ENCODE measurements around the gene CHAF1A.

Gene CHAF1A

GRCh38 chr19:4441994-4442818 is 39.8 kb downstream of the CHAF1A start:
- H3K4me1 ChIP-seq (ENCODE audit: control insufficient read depth, insufficient read depth, low read length), result no peaks in the 10 kb centered on the region
- H3K9me3 ChIP-seq (ENCODE audit: control insufficient read depth, insufficient read depth, low read length), result no peaks in the 10 kb centered on the region
- no peak overlapping the region for H3K9ac ChIP-seq (ENCODE audit: low read depth, low read length)
- H3K36me3 ChIP-seq (ENCODE audit: control insufficient read depth, insufficient read depth, low read length), result peaks cover 60% of the 10 kb centered on the region
- H3K27me3 ChIP-seq (ENCODE audit: control insufficient read depth, insufficient read depth, low read length), result no peaks in the 10 kb centered on the region
- no peak overlapping the region for H3K4me3 ChIP-seq (ENCODE audit: low read depth, low read length)

GRCh38 chr19:4442819-4443146 is 40.3 kb downstream of the CHAF1A start:
- Histone ChIP-seq H3K4me1 (ENCODE audit: control insufficient read depth, insufficient read depth, low read length) (no peaks in the 10 kb centered on the region), H3K27me3 (ENCODE audit: control insufficient read depth, insufficient read depth, low read length) (no peaks in the 10 kb centered on the region), H3K4me3 (ENCODE audit: low read depth, low read length) (no peak overlapping the region), H3K36me3 (ENCODE audit: control insufficient read depth, insufficient read depth, low read length) (peaks cover 57% of the 10 kb centered on the region), H3K9ac (ENCODE audit: low read depth, low read length) (no peak overlapping the region), H3K9me3 (ENCODE audit: control insufficient read depth, insufficient read depth, low read length) (no peaks in the 10 kb centered on the region)

- Histone ChIP-seq H3K36me3 (ENCODE audit: control insufficient read depth, insufficient read depth, low read length) (peaks cover 61% of the 10 kb centered on the region), H3K9me3 (ENCODE audit: control insufficient read depth, insufficient read depth, low read length) (no peaks in the 10 kb centered on the region), H3K9ac (ENCODE audit: low read depth, low read length) (no peak overlapping the region), H3K4me1 (ENCODE audit: control insufficient read depth, insufficient read depth, low read length) (no peaks in the 10 kb centered on the region), H3K4me3 (ENCODE audit: low read depth, low read length) (no peak overlapping the region), H3K27me3 (ENCODE audit: control insufficient read depth, insufficient read depth, low read length) (no peaks in the 10 kb centered on the region)
Measured at GRCh38 chr19:4443188-4443587, 40.7 kb downstream of the CHAF1A start.

GRCh38 chr19:4443966-4444764 is 41.7 kb downstream of the CHAF1A start:
- H3K27me3 ChIP-seq (ENCODE audit: control insufficient read depth, insufficient read depth, low read length), result no peaks in the 10 kb centered on the region
- H3K4me1 ChIP-seq (ENCODE audit: control insufficient read depth, insufficient read depth, low read length), result no peaks in the 10 kb centered on the region
- no peak overlapping the region for H3K4me3 ChIP-seq (ENCODE audit: low read depth, low read length)
- peaks cover 65% of the 10 kb centered on the region for H3K36me3 ChIP-seq (ENCODE audit: control insufficient read depth, insufficient read depth, low read length)
- no peak overlapping the region for H3K9ac ChIP-seq (ENCODE audit: low read depth, low read length)
- no peaks in the 10 kb centered on the region for H3K9me3 ChIP-seq (ENCODE audit: control insufficient read depth, insufficient read depth, low read length)

DNA sequence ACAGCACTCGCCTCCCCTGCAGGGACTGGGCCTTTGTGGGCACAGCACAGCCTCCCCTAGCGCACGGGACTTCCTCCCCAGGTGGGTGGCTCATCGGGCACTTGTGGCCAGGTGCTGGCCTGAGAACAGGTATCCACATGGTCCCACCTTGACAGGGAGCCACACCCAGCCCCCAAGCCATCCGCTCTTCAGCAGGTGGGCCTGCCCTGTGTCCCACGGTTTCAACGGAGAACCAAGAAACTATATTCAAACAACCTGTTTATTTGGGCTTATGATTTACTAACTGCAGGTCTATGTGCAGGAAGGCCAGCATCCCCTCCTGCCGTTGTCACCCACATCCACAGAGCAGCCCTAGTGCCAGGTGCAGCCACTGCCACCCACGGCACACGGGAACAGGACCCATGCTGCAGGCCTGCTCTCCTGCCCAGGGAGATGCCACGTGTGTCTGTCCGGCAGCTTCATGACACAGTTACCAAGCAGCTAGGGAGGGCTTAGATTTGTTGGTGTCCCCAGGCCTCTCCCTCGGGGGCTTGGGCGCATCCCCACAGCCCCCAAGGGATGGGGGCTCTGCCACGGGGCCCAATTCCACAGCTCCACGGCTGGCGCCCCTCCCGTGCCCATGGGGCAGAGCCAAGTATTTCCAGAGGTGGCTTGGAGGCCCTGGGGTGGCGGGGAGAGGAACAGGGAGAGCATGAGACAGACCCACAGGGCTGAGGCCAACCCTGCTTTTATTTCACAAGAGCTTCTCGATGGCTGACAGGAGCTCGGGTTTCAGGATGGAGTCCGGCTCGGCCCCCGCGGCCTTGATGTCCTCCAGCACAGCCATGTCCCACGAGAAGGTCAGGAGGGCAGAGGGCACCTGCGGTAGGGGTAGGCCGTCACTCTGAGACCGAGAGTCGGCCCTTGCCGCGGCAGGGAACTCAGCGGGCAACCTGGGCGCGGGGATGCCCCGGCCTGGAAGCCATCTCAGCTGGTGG is 42.6 kb downstream of the CHAF1A start:
- Histone ChIP-seq H3K9ac (ENCODE audit: low read depth, low read length) (no peak overlapping the region), H3K4me1 (ENCODE audit: control insufficient read depth, insufficient read depth, low read length) (no peaks in the 10 kb centered on the region), H3K36me3 (ENCODE audit: control insufficient read depth, insufficient read depth, low read length) (peaks cover 60% of the 10 kb centered on the region)

GRCh38 chr19:4445963-4446703 is 43.7 kb downstream of the CHAF1A start:
- no peaks in the 10 kb centered on the region for H3K27me3 ChIP-seq (ENCODE audit: control insufficient read depth, insufficient read depth, low read length)
- no peaks in the 10 kb centered on the region for H3K9me3 ChIP-seq (ENCODE audit: control insufficient read depth, insufficient read depth, low read length)
- no peak overlapping the region for H3K9ac ChIP-seq (ENCODE audit: low read depth, low read length)
- no peaks in the 10 kb centered on the region for H3K4me1 ChIP-seq (ENCODE audit: control insufficient read depth, insufficient read depth, low read length)
- peaks cover 54% of the 10 kb centered on the region for H3K36me3 ChIP-seq (ENCODE audit: control insufficient read depth, insufficient read depth, low read length)
- H3K4me3 ChIP-seq (ENCODE audit: low read depth, low read length), result no peak overlapping the region

More for the DNA sequence above, 42.6 kb downstream of the CHAF1A start:
- H3K4me3 ChIP-seq (ENCODE audit: low read depth, low read length), result no peak overlapping the region
- H3K9me3 ChIP-seq (ENCODE audit: control insufficient read depth, insufficient read depth, low read length), result no peaks in the 10 kb centered on the region
- H3K27me3 ChIP-seq (ENCODE audit: control insufficient read depth, insufficient read depth, low read length), result no peaks in the 10 kb centered on the region

DNA sequence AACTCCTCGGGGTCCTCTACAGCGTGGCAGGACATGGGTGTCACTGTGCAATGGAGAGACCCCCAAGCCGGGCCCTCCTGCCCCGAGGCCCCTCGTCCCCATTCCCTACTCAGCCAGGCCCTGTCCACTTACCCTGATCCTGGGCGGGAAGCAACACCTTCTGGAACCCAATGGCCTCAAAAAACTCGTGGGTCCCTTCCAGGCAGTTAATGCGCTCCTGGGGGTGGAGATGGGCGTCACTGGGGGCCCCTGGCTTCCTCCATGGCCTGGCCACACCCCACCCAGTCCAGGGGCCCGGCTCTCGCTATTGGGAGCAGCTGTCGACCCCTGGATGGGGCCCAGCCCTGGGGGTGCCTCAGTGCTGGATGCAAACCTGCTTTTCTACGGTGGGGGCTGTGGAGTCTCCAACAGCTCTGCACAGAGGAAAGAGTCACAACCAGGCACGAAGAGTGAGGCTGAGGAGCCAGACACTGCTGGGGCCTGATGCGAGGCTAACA is 44.3 kb downstream of the CHAF1A start:
- Histone ChIP-seq H3K36me3 (ENCODE audit: control insufficient read depth, insufficient read depth, low read length) (peaks cover 54% of the 10 kb centered on the region), H3K4me3 (ENCODE audit: low read depth, low read length) (no peak overlapping the region), H3K9me3 (ENCODE audit: control insufficient read depth, insufficient read depth, low read length) (no peaks in the 10 kb centered on the region), H3K9ac (ENCODE audit: low read depth, low read length) (no peak overlapping the region), H3K4me1 (ENCODE audit: control insufficient read depth, insufficient read depth, low read length) (no peaks in the 10 kb centered on the region), H3K27me3 (ENCODE audit: control insufficient read depth, insufficient read depth, low read length) (no peaks in the 10 kb centered on the region)

DNA sequence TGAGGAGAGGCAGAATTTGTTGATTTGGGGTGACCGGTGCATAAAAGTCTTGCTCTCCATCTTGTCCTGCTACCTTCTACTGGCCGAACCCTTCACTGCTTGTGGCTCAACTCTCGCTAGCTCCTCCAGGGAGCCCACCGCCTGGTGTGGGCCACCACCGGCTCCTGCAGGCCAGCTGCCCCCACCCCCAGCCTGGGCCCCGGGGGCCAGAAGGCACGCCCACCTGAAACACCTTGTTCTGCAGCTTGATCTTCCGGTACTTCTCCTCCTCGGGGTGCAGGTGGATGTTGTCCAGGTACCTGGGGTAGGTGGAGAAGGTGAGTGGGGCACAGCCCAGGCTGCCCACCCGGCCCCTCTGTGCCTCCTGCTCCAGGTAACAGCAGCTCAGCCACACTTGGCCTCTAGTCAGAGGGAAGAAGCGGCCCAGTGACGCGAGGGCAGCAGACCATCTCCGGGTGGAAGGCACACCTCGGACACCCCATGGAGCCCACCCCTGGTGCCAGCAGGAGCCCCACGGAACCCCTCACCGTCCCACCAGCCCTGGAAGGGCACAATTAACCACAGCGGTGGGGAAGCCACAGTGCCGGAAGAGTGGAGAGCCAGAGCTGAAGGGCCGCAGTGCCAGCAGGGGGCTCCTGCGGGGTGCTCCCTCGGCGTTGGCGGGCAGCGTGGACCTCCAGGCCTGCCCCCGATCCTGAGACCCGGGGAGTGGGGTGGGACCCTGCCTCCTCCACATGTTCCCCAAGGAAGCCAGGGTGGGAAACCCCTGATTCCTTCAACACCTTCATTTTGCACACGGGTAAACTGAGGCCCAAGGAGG is 45.1 kb downstream of the CHAF1A start:
- Histone ChIP-seq H3K9ac (ENCODE audit: low read depth, low read length) (no peak overlapping the region), H3K4me3 (ENCODE audit: low read depth, low read length) (no peak overlapping the region), H3K36me3 (ENCODE audit: control insufficient read depth, insufficient read depth, low read length) (peaks cover 48% of the 10 kb centered on the region), H3K27me3 (ENCODE audit: control insufficient read depth, insufficient read depth, low read length) (no peaks in the 10 kb centered on the region), H3K4me1 (ENCODE audit: control insufficient read depth, insufficient read depth, low read length) (no peaks in the 10 kb centered on the region), H3K9me3 (ENCODE audit: control insufficient read depth, insufficient read depth, low read length) (no peaks in the 10 kb centered on the region)

GRCh38 chr19:4448147-4448985 is 45.9 kb downstream of the CHAF1A start:
- H3K4me3 ChIP-seq (ENCODE audit: low read depth, low read length), result no peak overlapping the region
- H3K4me1 ChIP-seq (ENCODE audit: control insufficient read depth, insufficient read depth, low read length), result no peaks in the 10 kb centered on the region
- no peaks in the 10 kb centered on the region for H3K9me3 ChIP-seq (ENCODE audit: control insufficient read depth, insufficient read depth, low read length)
- H3K9ac ChIP-seq (ENCODE audit: low read depth, low read length), result no peak overlapping the region
- H3K36me3 ChIP-seq (ENCODE audit: control insufficient read depth, insufficient read depth, low read length), result peaks cover 46% of the 10 kb centered on the region
- no peaks in the 10 kb centered on the region for H3K27me3 ChIP-seq (ENCODE audit: control insufficient read depth, insufficient read depth, low read length)
